ENCODE results near the gene VPS13C. TPM values are rescaled to one million over a fixed set of nuclear protein-coding genes. Genes with fewer than 3 reads are reported as not detected.

The VPS13C gene, protein sequence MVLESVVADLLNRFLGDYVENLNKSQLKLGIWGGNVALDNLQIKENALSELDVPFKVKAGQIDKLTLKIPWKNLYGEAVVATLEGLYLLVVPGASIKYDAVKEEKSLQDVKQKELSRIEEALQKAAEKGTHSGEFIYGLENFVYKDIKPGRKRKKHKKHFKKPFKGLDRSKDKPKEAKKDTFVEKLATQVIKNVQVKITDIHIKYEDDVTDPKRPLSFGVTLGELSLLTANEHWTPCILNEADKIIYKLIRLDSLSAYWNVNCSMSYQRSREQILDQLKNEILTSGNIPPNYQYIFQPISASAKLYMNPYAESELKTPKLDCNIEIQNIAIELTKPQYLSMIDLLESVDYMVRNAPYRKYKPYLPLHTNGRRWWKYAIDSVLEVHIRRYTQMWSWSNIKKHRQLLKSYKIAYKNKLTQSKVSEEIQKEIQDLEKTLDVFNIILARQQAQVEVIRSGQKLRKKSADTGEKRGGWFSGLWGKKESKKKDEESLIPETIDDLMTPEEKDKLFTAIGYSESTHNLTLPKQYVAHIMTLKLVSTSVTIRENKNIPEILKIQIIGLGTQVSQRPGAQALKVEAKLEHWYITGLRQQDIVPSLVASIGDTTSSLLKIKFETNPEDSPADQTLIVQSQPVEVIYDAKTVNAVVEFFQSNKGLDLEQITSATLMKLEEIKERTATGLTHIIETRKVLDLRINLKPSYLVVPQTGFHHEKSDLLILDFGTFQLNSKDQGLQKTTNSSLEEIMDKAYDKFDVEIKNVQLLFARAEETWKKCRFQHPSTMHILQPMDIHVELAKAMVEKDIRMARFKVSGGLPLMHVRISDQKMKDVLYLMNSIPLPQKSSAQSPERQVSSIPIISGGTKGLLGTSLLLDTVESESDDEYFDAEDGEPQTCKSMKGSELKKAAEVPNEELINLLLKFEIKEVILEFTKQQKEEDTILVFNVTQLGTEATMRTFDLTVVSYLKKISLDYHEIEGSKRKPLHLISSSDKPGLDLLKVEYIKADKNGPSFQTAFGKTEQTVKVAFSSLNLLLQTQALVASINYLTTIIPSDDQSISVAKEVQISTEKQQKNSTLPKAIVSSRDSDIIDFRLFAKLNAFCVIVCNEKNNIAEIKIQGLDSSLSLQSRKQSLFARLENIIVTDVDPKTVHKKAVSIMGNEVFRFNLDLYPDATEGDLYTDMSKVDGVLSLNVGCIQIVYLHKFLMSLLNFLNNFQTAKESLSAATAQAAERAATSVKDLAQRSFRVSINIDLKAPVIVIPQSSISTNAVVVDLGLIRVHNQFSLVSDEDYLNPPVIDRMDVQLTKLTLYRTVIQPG (N-terminal part only)
- 10 to 100 TPM; 29.0 to 38.2 (median 36.1) TPM for total RNA-seq

- WGBS, 2 donors, result 1 to 2% methylated on average over 30 to 55 of the region's 73 CpGs
- DNase-seq (ENCODE audit: low spot score in 2 of 2), result peak; percentile 87 to 97
- intact Hi-C loops (cut with DNase I; ENCODE audit: low total_unique reads), result no loop called here
- H3K4me3 ChIP-seq (ENCODE audit: low read depth, poor library complexity, severe bottlenecking), result peak within 1 kb of the TSS; percentile 90
- TF ChIP-seq, protein P1, sequence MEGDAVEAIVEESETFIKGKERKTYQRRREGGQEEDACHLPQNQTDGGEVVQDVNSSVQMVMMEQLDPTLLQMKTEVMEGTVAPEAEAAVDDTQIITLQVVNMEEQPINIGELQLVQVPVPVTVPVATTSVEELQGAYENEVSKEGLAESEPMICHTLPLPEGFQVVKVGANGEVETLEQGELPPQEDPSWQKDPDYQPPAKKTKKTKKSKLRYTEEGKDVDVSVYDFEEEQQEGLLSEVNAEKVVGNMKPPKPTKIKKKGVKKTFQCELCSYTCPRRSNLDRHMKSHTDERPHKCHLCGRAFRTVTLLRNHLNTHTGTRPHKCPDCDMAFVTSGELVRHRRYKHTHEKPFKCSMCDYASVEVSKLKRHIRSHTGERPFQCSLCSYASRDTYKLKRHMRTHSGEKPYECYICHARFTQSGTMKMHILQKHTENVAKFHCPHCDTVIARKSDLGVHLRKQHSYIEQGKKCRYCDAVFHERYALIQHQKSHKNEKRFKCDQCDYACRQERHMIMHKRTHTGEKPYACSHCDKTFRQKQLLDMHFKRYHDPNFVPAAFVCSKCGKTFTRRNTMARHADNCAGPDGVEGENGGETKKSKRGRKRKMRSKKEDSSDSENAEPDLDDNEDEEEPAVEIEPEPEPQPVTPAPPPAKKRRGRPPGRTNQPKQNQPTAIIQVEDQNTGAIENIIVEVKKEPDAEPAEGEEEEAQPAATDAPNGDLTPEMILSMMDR (IDR thresholded peaks at IDR 0.05), result peak in 1 of 3 donors; percentile 61
- peak in 1 of 2 donors; percentile 48 for TF ChIP-seq POLR2A (IDR thresholded peaks at IDR 0.05)
These were observed at the start of gene VPS13C for GRCh38 chr15:62060113-62060895. TSS of gene VPS13C (minus strand) at chr15:62060447. CDS start at chr15:62060374, 73 bp downstream.

DNA sequence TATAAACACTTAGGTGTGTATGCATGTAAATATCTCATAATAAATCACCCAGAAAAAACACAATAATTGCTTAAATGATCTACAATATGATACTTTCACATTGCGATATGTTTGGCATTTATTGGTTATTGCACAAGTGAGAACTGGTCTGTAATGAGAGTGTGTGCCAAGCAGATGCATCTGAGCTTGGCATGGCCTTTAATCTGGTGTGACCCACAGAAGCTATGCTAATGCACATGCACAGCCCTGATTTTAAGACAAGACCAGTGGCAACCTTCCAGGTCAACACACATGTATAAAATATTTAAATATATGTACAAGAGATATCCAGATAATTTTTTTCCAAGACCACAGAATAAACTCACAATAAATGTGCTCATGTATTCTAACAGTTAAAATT is 49.2 kb upstream of the VPS13C start:
- no peak overlapping the region for H3K4me3 ChIP-seq (ENCODE audit: low read depth, poor library complexity, severe bottlenecking)
- intact Hi-C loops (cut with DNase I; ENCODE audit: low total_unique reads), result no loop called here
- no peak for DNase-seq (ENCODE audit: low spot score in 2 of 2)
- 47 to 51% methylated on average over 1 of the region's 1 CpG for WGBS, 2 donors
- TF ChIP-seq POLR2A (IDR thresholded peaks at IDR 0.05), result no peak
- TF ChIP-seq, protein P1 (IDR thresholded peaks at IDR 0.05), result no peak

- DNase-seq (ENCODE audit: low spot score in 2 of 2), result no peak
- WGBS, 2 donors, result 57 to 64% methylated on average over 2 of the region's 2 CpGs
- intact Hi-C loops (cut with DNase I; ENCODE audit: low total_unique reads), result no loop called here
- TF ChIP-seq, protein P1 (IDR thresholded peaks at IDR 0.05), result no peak
- no peak for TF ChIP-seq POLR2A (IDR thresholded peaks at IDR 0.05)
- H3K4me3 ChIP-seq (ENCODE audit: low read depth, poor library complexity, severe bottlenecking), result no peak overlapping the region
These were observed 48.2 kb upstream of the VPS13C start for GRCh38 chr15:62108411-62108810.

DNA sequence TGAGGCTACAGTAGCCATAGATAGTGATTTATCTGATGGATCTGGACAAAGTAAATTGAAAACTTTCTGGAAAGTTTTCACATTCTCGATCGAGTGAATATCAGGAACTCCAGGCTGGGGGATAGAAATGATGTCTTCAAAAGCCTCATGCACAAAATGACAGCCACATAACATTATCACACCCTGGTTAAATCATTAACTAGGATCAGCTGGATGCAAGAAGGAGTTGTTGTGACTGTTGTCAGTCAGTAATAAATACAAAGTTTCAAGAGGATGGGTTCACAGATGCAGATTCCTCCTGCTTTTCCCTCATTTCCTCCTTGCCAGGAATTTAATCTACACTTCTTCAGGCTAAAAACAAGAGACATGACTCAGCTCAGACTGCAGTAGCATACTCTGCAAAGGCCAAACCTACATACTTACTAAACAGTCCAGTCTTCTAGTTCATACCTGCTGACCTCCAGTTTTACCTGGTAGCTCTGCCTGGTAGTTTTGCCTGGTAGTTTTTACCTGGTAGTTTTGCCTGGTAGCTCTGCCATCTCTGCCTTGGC is 47.4 kb upstream of the VPS13C start:
- intact Hi-C loops (cut with DNase I; ENCODE audit: low total_unique reads), result no loop called here
- 69 to 84% methylated on average over 2 of the region's 2 CpGs for WGBS, 2 donors
- no peak overlapping the region for H3K4me3 ChIP-seq (ENCODE audit: low read depth, poor library complexity, severe bottlenecking)
- TF ChIP-seq, protein P1 (IDR thresholded peaks at IDR 0.05), result no peak
- no peak for TF ChIP-seq POLR2A (IDR thresholded peaks at IDR 0.05)
- DNase-seq (ENCODE audit: low spot score in 2 of 2), result no peak
